KMS-11 (cell line): ENCODE measurements around the gene NAMPT.
"Not testable (repeated sequence)": the region's sequence is repeated elsewhere in the genome, so short reads cannot be mapped to it uniquely, and the experiment has no call there.

Source experiments
- H2AFZ ChIP-seq: fragments of 200-600 bp; sonication (generic); 2 replicates; pipeline ENCODE4 v1.6.1; 2016; ENCODE audit warnings: antibody characterized with exemption, mixed run types, low read depth
- H3K27ac ChIP-seq: fragments of 200-600 bp; sonication (generic); 2 replicates; pipeline ENCODE4 v1.6.1; 2016; ENCODE audit warnings: mild to moderate bottlenecking, mixed run types
- H3K27me3 ChIP-seq: fragments of 200-600 bp; sonication (generic); 2 replicates; pipeline ENCODE4 v1.6.1; 2017; ENCODE audit warnings: mild to moderate bottlenecking, low read depth, mixed run types, moderate library complexity; ENCODE audit not compliant: insufficient read depth
- H3K36me3 ChIP-seq: fragments of 200-600 bp; sonication (generic); 2 replicates; pipeline ENCODE4 v1.6.1; 2017; ENCODE audit warnings: mild to moderate bottlenecking, mixed run types; ENCODE audit not compliant: insufficient read depth
- H3K4me1 ChIP-seq: fragments of 200-600 bp; sonication (generic); 2 replicates; pipeline ENCODE4 v1.6.1; 2016; ENCODE audit warnings: mild to moderate bottlenecking, low read depth, mixed run types; ENCODE audit not compliant: poor library complexity, severe bottlenecking
- H3K4me2 ChIP-seq: fragments of 200-600 bp; sonication (generic); 2 replicates; pipeline ENCODE4 v1.7.0; 2016; ENCODE audit warnings: mild to moderate bottlenecking, mixed run types
- H3K4me3 ChIP-seq: fragments of 200-600 bp; sonication (generic); IDR thresholded peaks from 2 replicates; pipeline ENCODE4 v1.6.1; 2017; ENCODE audit warnings: low read depth, low read length, mixed read lengths; ENCODE audit not compliant: insufficient read depth
- H3K79me2 ChIP-seq: fragments of 200-600 bp; sonication (generic); 2 replicates; pipeline ENCODE4 v1.6.1; 2016; ENCODE audit warnings: low read depth, mixed run types; ENCODE audit not compliant: insufficient read depth
- H3K9ac ChIP-seq: fragments of 200-600 bp; sonication (generic); 2 replicates; pipeline ENCODE4 v1.6.1; 2016; ENCODE audit warnings: mild to moderate bottlenecking, mixed run types
- H4K20me1 ChIP-seq: fragments of 200-600 bp; sonication (generic); 2 replicates; pipeline ENCODE4 v1.6.1; 2016; ENCODE audit warnings: mild to moderate bottlenecking, mixed run types; ENCODE audit not compliant: insufficient read depth
- TF ChIP-seq, protein P1 (sequence below): fragments of 200-600 bp; sonication (generic); conservative IDR thresholded peaks from 2 replicates; pipeline ENCODE4 v1.6.1; 2017; ENCODE audit warnings: low read depth, mild to moderate bottlenecking, antibody characterized with exemption, low read length, moderate library complexity, mixed read lengths

The NAMPT gene

DNA sequence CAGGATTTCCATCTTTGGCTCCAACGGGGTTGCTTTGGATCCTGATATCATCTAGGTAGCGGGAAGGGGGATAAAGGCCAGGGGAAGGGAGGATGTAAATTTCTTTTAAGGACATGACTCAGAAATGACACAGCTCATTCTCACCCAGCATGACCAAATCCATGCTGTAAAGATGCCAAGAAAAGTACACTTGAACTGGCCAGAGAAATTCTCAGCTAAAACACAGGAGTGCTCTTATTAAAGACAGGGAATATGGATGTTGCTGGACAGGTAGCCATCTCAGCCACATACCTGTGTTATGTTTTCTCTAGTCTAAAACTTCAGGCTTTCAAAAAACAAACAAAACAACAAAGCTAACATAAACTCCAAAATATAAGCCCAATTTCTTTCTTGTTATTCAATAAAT lies 68.3 kb downstream of the NAMPT start:
- Histone ChIP-seq H3K79me2 (no peaks in the 10 kb centered on the region), H4K20me1 (no peaks in the 10 kb centered on the region), H3K36me3 (no peaks in the 10 kb centered on the region), H3K27me3 (no peaks in the 10 kb centered on the region; the same call in 1 of the 2 replicates), H3K9ac (no peak overlapping the region), H3K4me3 (no peak overlapping the region), H2AFZ (no peak overlapping the region), H3K27ac (no peak overlapping the region), H3K4me1 (no peaks in the 10 kb centered on the region), H3K4me2 (no peak overlapping the region)
- TF ChIP-seq, protein P1, sequence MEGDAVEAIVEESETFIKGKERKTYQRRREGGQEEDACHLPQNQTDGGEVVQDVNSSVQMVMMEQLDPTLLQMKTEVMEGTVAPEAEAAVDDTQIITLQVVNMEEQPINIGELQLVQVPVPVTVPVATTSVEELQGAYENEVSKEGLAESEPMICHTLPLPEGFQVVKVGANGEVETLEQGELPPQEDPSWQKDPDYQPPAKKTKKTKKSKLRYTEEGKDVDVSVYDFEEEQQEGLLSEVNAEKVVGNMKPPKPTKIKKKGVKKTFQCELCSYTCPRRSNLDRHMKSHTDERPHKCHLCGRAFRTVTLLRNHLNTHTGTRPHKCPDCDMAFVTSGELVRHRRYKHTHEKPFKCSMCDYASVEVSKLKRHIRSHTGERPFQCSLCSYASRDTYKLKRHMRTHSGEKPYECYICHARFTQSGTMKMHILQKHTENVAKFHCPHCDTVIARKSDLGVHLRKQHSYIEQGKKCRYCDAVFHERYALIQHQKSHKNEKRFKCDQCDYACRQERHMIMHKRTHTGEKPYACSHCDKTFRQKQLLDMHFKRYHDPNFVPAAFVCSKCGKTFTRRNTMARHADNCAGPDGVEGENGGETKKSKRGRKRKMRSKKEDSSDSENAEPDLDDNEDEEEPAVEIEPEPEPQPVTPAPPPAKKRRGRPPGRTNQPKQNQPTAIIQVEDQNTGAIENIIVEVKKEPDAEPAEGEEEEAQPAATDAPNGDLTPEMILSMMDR: no peak

- H3K9ac ChIP-seq: no peak overlapping the region
These were observed 68.8 kb downstream of the NAMPT start for GRCh38 chr7:106215868-106216516.

DNA sequence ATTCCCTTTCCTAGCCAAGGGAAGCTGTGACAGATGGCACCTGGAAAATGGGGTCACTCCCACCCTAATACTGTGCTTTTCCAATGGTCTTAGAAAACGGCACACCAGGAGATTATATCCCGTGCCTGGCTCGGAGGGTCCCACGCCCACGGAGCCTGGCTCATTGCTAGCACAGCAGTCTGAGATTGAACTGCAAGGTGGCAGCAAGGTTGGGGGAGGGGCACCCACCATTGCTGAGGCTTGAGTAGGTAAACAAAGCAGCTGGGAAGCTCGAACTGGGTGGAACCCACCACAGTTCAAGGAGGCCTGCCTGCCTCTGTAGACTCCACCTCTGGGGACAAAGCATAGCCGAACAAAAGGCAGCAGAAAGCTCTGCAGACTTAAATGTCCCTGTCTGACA lies 75.8 kb downstream of the NAMPT start:
- not testable (repeated sequence) for H3K4me1 ChIP-seq, H3K9ac ChIP-seq, H3K27me3 ChIP-seq, H3K4me3 ChIP-seq, H4K20me1 ChIP-seq, H3K79me2 ChIP-seq, H3K27ac ChIP-seq, H2AFZ ChIP-seq, H3K4me2 ChIP-seq, H3K36me3 ChIP-seq

More at GRCh38 chr7:106215868-106216516, 68.8 kb downstream of the NAMPT start:
- Histone ChIP-seq H3K36me3 (no peaks in the 10 kb centered on the region), H4K20me1 (no peaks in the 10 kb centered on the region), H3K79me2 (no peaks in the 10 kb centered on the region), H3K27ac (no peak overlapping the region), H2AFZ (no peak overlapping the region), H3K27me3 (no peaks in the 10 kb centered on the region; the same call in 1 of the 2 replicates), H3K4me2 (no peak overlapping the region), H3K4me1 (no peaks in the 10 kb centered on the region), H3K4me3 (no peak overlapping the region)
- TF ChIP-seq, protein P1: no peak

GRCh38 chr7:106206826-106207541 lies 77.8 kb downstream of the NAMPT start:
- Histone ChIP-seq H3K36me3 (no peaks in the 10 kb centered on the region), H2AFZ (no peak overlapping the region), H3K27ac (no peak overlapping the region), H3K4me2 (no peak overlapping the region), H3K79me2 (no peaks in the 10 kb centered on the region), H4K20me1 (no peaks in the 10 kb centered on the region), H3K4me3 (no peak overlapping the region), H3K4me1 (no peaks in the 10 kb centered on the region), H3K9ac (no peak overlapping the region), H3K27me3 (no peaks in the 10 kb centered on the region)
- TF ChIP-seq, protein P1: no peak
